Fibroblast of skin of right biceps (primary cell): ENCODE results near the gene BCCIP.

ENCODE experiments used
- DNase-seq: peaks from one replicate; pipeline ENCODE4 v3.0.0-alpha.2; 2013

Gene BCCIP

GRCh38 chr10:125799451-125800182, 23.7 kb upstream of the BCCIP start:
- no peak for DNase-seq

- no peak for DNase-seq
Measured at GRCh38 chr10:125801574-125801973, 21.8 kb upstream of the BCCIP start.

- no peak for DNase-seq
Measured at GRCh38 chr10:125802131-125802530, 21.2 kb upstream of the BCCIP start.

- no peak for DNase-seq
Measured at GRCh38 chr10:125802739-125803138, 20.6 kb upstream of the BCCIP start.

GRCh38 chr10:125808047-125808446, 15.3 kb upstream of the BCCIP start:
- no peak for DNase-seq

- DNase-seq, result peak; percentile 59
Measured at GRCh38 chr10:125811251-125811650, 12.1 kb upstream of the BCCIP start.

- DNase-seq, result peak; percentile 70
Measured at GRCh38 chr10:125812128-125812750, 11.1 kb upstream of the BCCIP start.

GRCh38 chr10:125815764-125816163, 7.6 kb upstream of the BCCIP start:
- DNase-seq, result no peak

GRCh38 chr10:125816548-125816947, 6.8 kb upstream of the BCCIP start:
- DNase-seq, result no peak

GRCh38 chr10:125817337-125817946, 5.9 kb upstream of the BCCIP start:
- DNase-seq, result no peak

GRCh38 chr10:125820701-125821100, 2.6 kb upstream of the BCCIP start:
- no peak for DNase-seq

- DNase-seq, result peak; percentile 2
Measured at GRCh38 chr10:125823663-125824251, 411 bp downstream of the BCCIP start.

GRCh38 chr10:125824736-125825135, 1.4 kb downstream of the BCCIP start:
- DNase-seq, result peak; percentile 60

- no peak for DNase-seq
Measured at GRCh38 chr10:125827133-125827532, 3.8 kb downstream of the BCCIP start.

GRCh38 chr10:125828311-125828710, 5.0 kb downstream of the BCCIP start:
- DNase-seq, result no peak

- DNase-seq, result no peak
Measured at GRCh38 chr10:125836746-125837145, 13.4 kb downstream of the BCCIP start.

- DNase-seq, result no peak
Measured at GRCh38 chr10:125838802-125839575, 15.6 kb downstream of the BCCIP start.

GRCh38 chr10:125840406-125840805, 17.1 kb downstream of the BCCIP start:
- DNase-seq, result no peak

GRCh38 chr10:125840955-125841354, 17.6 kb downstream of the BCCIP start:
- DNase-seq, result peak; percentile 19

- DNase-seq, result no peak
Measured at GRCh38 chr10:125843603-125844329, 20.4 kb downstream of the BCCIP start.

- no peak for DNase-seq
Measured at GRCh38 chr10:125844751-125845221, 21.4 kb downstream of the BCCIP start.

- no peak for DNase-seq
Measured at GRCh38 chr10:125845617-125846016, 22.3 kb downstream of the BCCIP start.
